ENCODE measurements around the gene NEU4. TPM values are rescaled to one million over a fixed set of nuclear protein-coding genes. Genes with fewer than 3 reads are reported as not detected.

Gene NEU4
- total and polyA plus RNA-seq, 2 of the 4 experiments (the other 2 are of a cell fraction), result not detected

DNA sequence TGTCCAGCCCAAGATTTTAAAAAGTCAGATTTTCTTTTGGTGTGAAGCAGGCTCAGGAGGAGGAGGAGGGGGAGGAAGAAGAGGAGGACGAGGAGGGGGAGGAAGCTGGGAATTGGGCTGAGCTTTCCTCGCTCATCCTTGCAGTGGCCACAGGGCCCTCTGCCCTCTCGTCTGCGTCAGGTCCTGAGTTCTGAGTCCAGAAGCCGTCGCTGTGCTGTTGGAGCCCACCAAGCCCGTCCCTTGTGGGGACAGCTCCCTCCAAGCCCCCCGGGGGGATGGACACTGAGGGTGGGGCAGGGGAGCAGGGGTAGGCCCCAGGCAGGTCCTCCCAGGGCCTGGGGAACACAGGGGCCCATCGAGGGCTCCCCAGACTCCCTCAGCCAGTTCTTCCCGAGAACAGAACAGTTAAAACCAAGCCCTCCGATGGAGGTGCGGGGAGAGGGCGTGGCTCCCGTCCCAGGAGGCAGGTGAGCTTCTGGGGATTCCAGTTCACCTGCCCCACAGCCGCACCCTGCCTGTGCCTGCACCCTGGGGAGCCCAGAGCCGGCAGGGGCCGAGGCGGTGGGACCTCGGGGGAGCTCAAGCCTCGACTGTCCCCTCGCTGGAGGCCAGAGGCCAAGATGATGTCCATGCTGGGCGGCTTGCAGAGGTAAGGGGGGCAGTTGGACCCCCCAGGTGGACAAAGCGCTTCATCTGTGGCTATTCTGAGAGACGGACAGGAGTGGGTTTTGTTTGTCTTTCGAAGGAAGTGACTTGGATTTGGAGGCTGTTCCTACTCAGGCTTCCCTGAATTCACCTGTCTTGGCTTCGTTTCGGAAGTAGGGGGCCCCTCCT is 32.4 kb upstream of the NEU4 start, which contains the start of gene GAL3ST2:
Gene GAL3ST2, plus strand, starts transcription at position 487 of the 834 bp plus-strand sequence. Its CDS starts 134 bp downstream, at position 621.
- 85% methylated on average over 9 of the region's 27 CpGs; no CpG with 5 or more reads in 1 of the 2 experiments for WGBS, 2 experiments (ENCODE audit: extremely low coverage in 2 of 2, insufficient read length in 1 of 2)
- peak within 1 kb of the TSS; percentile 41 for H2AFZ ChIP-seq (replicated peaks; ENCODE audit: low read length, poor library complexity)
- no peak for TF ChIP-seq MAZ (IDR thresholded peaks at IDR 0.05; ENCODE audit: borderline replicate concordance, low read depth, low read length)
- no peak for TF ChIP-seq CTCF (conservative IDR thresholded peaks at IDR 0.05; ENCODE audit: low read depth, low read length)
- no peak for TF ChIP-seq MXI1 (IDR thresholded peaks at IDR 0.05; ENCODE audit: borderline replicate concordance, low read depth, low read length)
- no peak for TF ChIP-seq RFX5 (IDR thresholded peaks at IDR 0.05; ENCODE audit: low read depth, low read length)
- no peak for TF ChIP-seq CEBPB (IDR thresholded peaks at IDR 0.05; ENCODE audit: low read depth, low read length)
- TF ChIP-seq, protein P1, sequence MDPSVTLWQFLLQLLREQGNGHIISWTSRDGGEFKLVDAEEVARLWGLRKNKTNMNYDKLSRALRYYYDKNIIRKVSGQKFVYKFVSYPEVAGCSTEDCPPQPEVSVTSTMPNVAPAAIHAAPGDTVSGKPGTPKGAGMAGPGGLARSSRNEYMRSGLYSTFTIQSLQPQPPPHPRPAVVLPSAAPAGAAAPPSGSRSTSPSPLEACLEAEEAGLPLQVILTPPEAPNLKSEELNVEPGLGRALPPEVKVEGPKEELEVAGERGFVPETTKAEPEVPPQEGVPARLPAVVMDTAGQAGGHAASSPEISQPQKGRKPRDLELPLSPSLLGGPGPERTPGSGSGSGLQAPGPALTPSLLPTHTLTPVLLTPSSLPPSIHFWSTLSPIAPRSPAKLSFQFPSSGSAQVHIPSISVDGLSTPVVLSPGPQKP (IDR thresholded peaks at IDR 0.05; ENCODE audit: borderline replicate concordance, low read depth, low read length), result no peak
- no peak for TF ChIP-seq NFE2L2 (IDR thresholded peaks at IDR 0.05; ENCODE audit: low read depth, low read length)
- no peak for TF ChIP-seq CHD1 (IDR thresholded peaks at IDR 0.05; ENCODE audit: low read depth, low read length)
- TF ChIP-seq BHLHE40 (IDR thresholded peaks at IDR 0.05; ENCODE audit: low read depth, low read length), result no peak
- TF ChIP-seq FOS (IDR thresholded peaks at IDR 0.05; ENCODE audit: low read depth, low read length), result no peak
- no peak for TF ChIP-seq SMC3 (IDR thresholded peaks at IDR 0.05; ENCODE audit: low read depth, low read length)
- no peak for TF ChIP-seq POLR2A (IDR thresholded peaks at IDR 0.05; ENCODE audit: low read depth, low read length)
- no peak for TF ChIP-seq MAFK (IDR thresholded peaks at IDR 0.05; ENCODE audit: low read depth, low read length)
- TF ChIP-seq RAD21 (IDR thresholded peaks at IDR 0.05; ENCODE audit: low read length), result no peak
- no peak for TF ChIP-seq RCOR1 (IDR thresholded peaks at IDR 0.05; ENCODE audit: insufficient replicate concordance, low read length)

More for the DNA sequence above, 32.4 kb upstream of the NEU4 start, which contains the start of gene GAL3ST2:
- Histone ChIP-seq H4K20me1 (ENCODE audit: insufficient read depth, low read length) (no peaks in the 10 kb centered on the region; the same call in 1 of the 2 replicates), H2BK120ac (ENCODE audit: low read depth, low read length) (no peak within 1 kb of the TSS), H4K91ac (ENCODE audit: insufficient read depth, low read depth, low read length) (no peak within 1 kb of the TSS), H3K4me3 (ENCODE audit: insufficient read depth, low read depth, low read length) (no peak within 1 kb of the TSS), H2BK5ac (ENCODE audit: low read depth, low read length, poor library complexity, severe bottlenecking) (no peak within 1 kb of the TSS), H3K9me1 (ENCODE audit: insufficient read depth, low read length) (no peaks in the 10 kb centered on the region), H3K36me3 (ENCODE audit: control insufficient read depth, insufficient read depth, low read length) (no peaks in the 10 kb centered on the region), H4K8ac (ENCODE audit: low read depth in 2 of 2, low read length in 2 of 2) (no peak within 1 kb of the TSS), H3K4me2 (ENCODE audit: low read depth, low read length) (no peak within 1 kb of the TSS), H3K9ac (ENCODE audit: low read depth, low read length) (no peak within 1 kb of the TSS), H3K79me1 (ENCODE audit: low read depth in 1 of 2, low read length in 2 of 2) (no peaks in the 10 kb centered on the region), H3K27me3 (ENCODE audit: control insufficient read depth, insufficient read depth, low read length) (no peaks in the 10 kb centered on the region; the same call in 1 of the 2 replicates), H3K9me3 (ENCODE audit: control insufficient read depth, insufficient read depth, low read length) (peaks cover 3% of the 10 kb centered on the region; the same call in 1 of the 2 replicates), H2AK9ac (replicated peaks; ENCODE audit: low read depth, low read length, poor library complexity) (no peak within 1 kb of the TSS), H2BK20ac (ENCODE audit: low read depth, low read length) (no peak within 1 kb of the TSS), H2AK5ac (ENCODE audit: low read depth, low read length) (no peak within 1 kb of the TSS), H3K18ac (ENCODE audit: low read depth, low read length) (no peak within 1 kb of the TSS), H3K4me1 (ENCODE audit: control insufficient read depth, insufficient read depth, low read length) (peaks cover 9% of the 10 kb centered on the region), H2BK15ac (ENCODE audit: low read depth, low read length) (no peak within 1 kb of the TSS), H3K14ac (replicated peaks; ENCODE audit: low read depth, low read length) (no peak within 1 kb of the TSS), H3K27ac (ENCODE audit: insufficient read depth, low read length) (no peak within 1 kb of the TSS), H3K56ac (ENCODE audit: extremely low read depth, insufficient read depth, low read length) (no peak within 1 kb of the TSS), H3K23ac (ENCODE audit: low read depth, low read length) (no peak within 1 kb of the TSS), H4K5ac (ENCODE audit: low read depth, low read length) (no peak within 1 kb of the TSS), H3K4ac (ENCODE audit: low read depth, low read length) (no peak within 1 kb of the TSS)
- POLR2A ChIA-PET (ENCODE audit: unreplicated experiment), result no interaction called here
- ATAC-seq (ENCODE audit: low read depth) (no peak), DNase-seq (no peak)
- dilution Hi-C loops (cut with HindIII; ENCODE audit: low sequenced_read_pairs, unreplicated experiment), result no loop called here
- in situ Hi-C loops (cut with MboI; ENCODE audit: low sequenced_read_pairs), result no loop called here
- BruUV-seq (replicated peaks), result no TSS peak
- CTCF ChIA-PET, result no interaction called here
- intact Hi-C loops (cut with micrococcal nuclease), result no loop called here
